K562 (cell line): Measurements from ENCODE around the gene PLTP. TPM values are rescaled to one million over a fixed set of nuclear protein-coding genes. Genes with fewer than 3 reads are reported as not detected.

Source experiments
- ATAC-seq: fragments of 200-7000 bp; cut with Tn5 transposase; 3 replicates; pipeline ENCODE4 v1.9.1; 2020; ENCODE audit warnings: moderate library complexity
- BruUV-seq: library from RNA; stranded (reverse); fragments of 400-500 nt; replicated peaks from 2 replicates; lab custom pipeline; 2021; lab: Mats Ljungman, UMichigan
- CTCF ChIA-PET: fragments of 300-600 bp; formaldehyde crosslinking; extraction: SDS; loops from one replicate; lab custom pipeline; 2021; ENCODE audit warnings: low intra/inter-chr PET ratio; lab: Yijun Ruan, JAX
- POLR2A ChIA-PET: fragments of 300-600, 350-650 bp; sonication (Branson Sonifier 250); formaldehyde crosslinking; extraction: SDS; loops from one replicate; lab custom pipeline; 2021; ENCODE audit warnings: antibody characterized with exemption, inconsistent platforms; lab: Yijun Ruan, JAX
- DNase-seq, 4 experiments: peaks; one replicate each; pipeline versions ENCODE4 v3.0.0 to v3.0.0-alpha.2; 2011 to 2018; ENCODE audit warnings: low spot score in 3 of 4, mixed read lengths in 3 of 4; ENCODE audit errors: extremely low read depth in 1 of 4
- FAIRE-seq: peaks from 2 replicates; lab custom pipeline; 2011; peaks lifted over from hg19 to GRCh38; lab: Jason Lieb, UNC
- H2AFZ ChIP-seq: 2 replicates; pipeline ENCODE4 v1.6.0; 2011; ENCODE audit warnings: low read depth, low read length, control low read depth, inconsistent platforms
- H3K27ac ChIP-seq: fragments of 200-600 bp; 3 replicates; pipeline ENCODE4 v1.8.0; 2011; ENCODE audit warnings: low read depth, mild to moderate bottlenecking, control low read depth, inconsistent platforms, low read length, moderate library complexity, mixed read lengths; ENCODE audit errors: extremely low read depth
- H3K27me3 ChIP-seq, 2 experiments: fragments of 300-600 bp in 1 of 2; 2 replicates in 1 of 2; 3 replicates in 1 of 2; pipeline versions ENCODE4 v1.6.0 to v1.8.0; 2011; ENCODE audit warnings: inconsistent platforms in 2 of 2, low read length in 2 of 2, mild to moderate bottlenecking in 1 of 2, mixed read lengths in 1 of 2, moderate library complexity in 1 of 2; ENCODE audit not compliant: control insufficient read depth in 2 of 2, insufficient read depth in 2 of 2
- H3K36me3 ChIP-seq: fragments of 300-600 bp; 3 replicates; pipeline ENCODE4 v1.8.0; 2011; ENCODE audit warnings: mild to moderate bottlenecking, low read length, inconsistent platforms; ENCODE audit not compliant: control insufficient read depth, insufficient read depth
- H3K4me1 ChIP-seq, 2 experiments: fragments of 200-600 bp in 1 of 2; replicated peaks in 1 of 2; 2 replicates in 1 of 2; 3 replicates in 1 of 2; pipeline versions ENCODE4 v1.5.1 to v1.8.0; 2011; ENCODE audit warnings: inconsistent platforms in 2 of 2, low read length in 2 of 2, mild to moderate bottlenecking in 1 of 2, mixed read lengths in 1 of 2, moderate library complexity in 1 of 2; ENCODE audit not compliant: control insufficient read depth in 2 of 2, insufficient read depth in 2 of 2
- H3K4me2 ChIP-seq: 2 replicates; pipeline ENCODE4 v1.6.1; 2011; ENCODE audit warnings: low read length, control low read depth, inconsistent platforms, mixed read lengths; ENCODE audit not compliant: insufficient read depth
- H3K4me3 ChIP-seq: fragments of 200-600 bp; sonication (generic), shearing (Covaris generic); 2 replicates; pipeline ENCODE4 v1.5.1; 2016; ENCODE audit warnings: control low read depth, inconsistent platforms
- H3K79me2 ChIP-seq: fragments of 200-600 bp; 3 replicates; pipeline ENCODE4 v1.8.0; 2011; ENCODE audit warnings: low read length, inconsistent platforms; ENCODE audit not compliant: control insufficient read depth, insufficient read depth
- H3K9ac ChIP-seq, 2 experiments: 2 replicates each; pipeline versions ENCODE4 v1.6.0 to v1.6.1; 2011; ENCODE audit warnings: low read depth in 2 of 2, low read length in 2 of 2, control low read depth in 1 of 2, inconsistent platforms in 1 of 2, mild to moderate bottlenecking in 1 of 2, mixed read lengths in 1 of 2; ENCODE audit not compliant: insufficient read depth in 1 of 2
- H3K9me1 ChIP-seq: one replicate; pipeline ENCODE4 v1.6.0; 2011; ENCODE audit warnings: inconsistent platforms, mild to moderate bottlenecking, low read length, moderate library complexity; ENCODE audit not compliant: control insufficient read depth, insufficient read depth
- H3K9me3 ChIP-seq: replicated peaks from 2 replicates; pipeline ENCODE4 v1.5.1; 2011; ENCODE audit warnings: low read depth, low read length, inconsistent platforms; ENCODE audit not compliant: control insufficient read depth, insufficient read depth
- H4K20me1 ChIP-seq: replicated peaks from 2 replicates; pipeline ENCODE4 v1.6.1; 2011; ENCODE audit warnings: low read length, inconsistent platforms, mixed read lengths; ENCODE audit not compliant: control insufficient read depth, insufficient read depth
- BCOR ChIP-seq: fragments of 450-650 bp; IDR thresholded peaks from 2 replicates; pipeline ENCODE4 v1.6.1; 2016
- CAMTA2 ChIP-seq: fragments of 250-450 bp; sonication (Bioruptor Pico); conservative IDR thresholded peaks from 2 replicates; pipeline ENCODE4 v1.5.1; 2022
- CBFA2T2 ChIP-seq: fragments of 450-650 bp; conservative IDR thresholded peaks from 2 replicates; pipeline ENCODE4 v1.6.1; 2017; ENCODE audit warnings: mild to moderate bottlenecking
- CBX2 ChIP-seq: fragments of 200-600 bp; sonication (generic); IDR thresholded peaks from one replicate; pipeline ENCODE4 v1.6.1; 2012; ENCODE audit warnings: mild to moderate bottlenecking, low read length, inconsistent platforms; ENCODE audit not compliant: insufficient read depth, poor library complexity, severe bottlenecking
- CEBPG ChIP-seq, 3 experiments: fragments of 200-800 bp in 1 of 3; sonication (Bioruptor generic) in 1 of 3; sonication (generic) in 1 of 3; formaldehyde crosslinking in 1 of 3; IDR thresholded peaks in 2 of 3; conservative IDR thresholded peaks in 1 of 3; 2 replicates each; pipeline versions ENCODE4 v1.6.1 to v1.8.0; 2016 to 2022; ENCODE audit warnings: missing compliant biosample characterization in 2 of 3, missing genetic modification characterization in 2 of 3, mild to moderate bottlenecking in 1 of 3, missing genetic modification reagents in 1 of 3
- CGGBP1 ChIP-seq: fragments of 250-450 bp; sonication (Bioruptor Pico); IDR thresholded peaks from 2 replicates; pipeline ENCODE4 v1.9.0; 2021; ENCODE audit warnings: mild to moderate bottlenecking
- GATAD2B ChIP-seq: fragments of 450-650 bp; IDR thresholded peaks from 2 replicates; pipeline ENCODE4 v1.6.1; 2017; ENCODE audit warnings: mild to moderate bottlenecking, borderline replicate concordance
- RBM17 ChIP-seq: fragments of 200-400 bp; formaldehyde crosslinking; IDR thresholded peaks from 2 replicates; pipeline ENCODE4 v1.6.1; 2017; ENCODE audit warnings: low read depth, mild to moderate bottlenecking, low read length, borderline replicate concordance
- RERE ChIP-seq: sonication (generic); formaldehyde crosslinking; IDR thresholded peaks from 2 replicates; pipeline ENCODE4 v1.8.0; 2023; ENCODE audit warnings: missing genetic modification reagents, mild to moderate bottlenecking, borderline replicate concordance
- STAG1 ChIP-seq: sonication (generic); formaldehyde crosslinking; IDR thresholded peaks from 2 replicates; pipeline ENCODE4 v1.5.0; 2020; ENCODE audit warnings: missing genetic modification reagents, borderline replicate concordance
- THRAP3 ChIP-seq: fragments of 450-650 bp; IDR thresholded peaks from 2 replicates; pipeline ENCODE4 v1.6.1; 2016; ENCODE audit warnings: mild to moderate bottlenecking, inconsistent platforms, borderline replicate concordance
- ZNF24 ChIP-seq: fragments of 450-650 bp; IDR thresholded peaks from 2 replicates; pipeline ENCODE4 v1.6.1; 2016
- ZNF583 ChIP-seq: fragments of 250-450 bp; sonication (Bioruptor Pico); IDR thresholded peaks from 2 replicates; pipeline ENCODE4 v1.4.0; 2020
- ZNF592 ChIP-seq: fragments of 450-650 bp; IDR thresholded peaks from 2 replicates; pipeline ENCODE4 v1.6.1; 2017; ENCODE audit warnings: antibody characterized with exemption, mild to moderate bottlenecking
- WGBS: fragments of 100-300 bp; shearing (Covaris generic); methylation state at CpG from one replicate; pipeline ENCODE4 v1.1.6; 2016; ENCODE audit warnings: low coverage, mixed read lengths; ENCODE audit not compliant: insufficient coverage; ENCODE audit errors: missing lambda C conversion rate; 5-methylcytosine and 5-hydroxymethylcytosine counted together
- in situ Hi-C: fragments of 300-500 bp; cut with MboI; formaldehyde crosslinking; loops from 4 replicates; pipeline ENCODE4 v1.15.0; 2018; ENCODE audit warnings: inconsistent platforms, mixed read lengths
- intact Hi-C: fragments of 100-400 bp; cut with micrococcal nuclease; formaldehyde crosslinking; loops from 2 replicates; pipeline ENCODE4 v1.14.2; 2022
- polyA plus RNA-seq, 8 experiments: library from polyadenylated mRNA; depleted of rRNA in 4 of 8; stranded (reverse) in 5 of 8; unstranded in 3 of 8; fragments of >200 nt; fragmentation: Nextera tagmentation in 2 of 8; fragmentation: Illumina TruSeq in 1 of 8; extraction: Ambion mirVana in 2 of 8; extraction: Trizol in 1 of 8; gene quantifications; 2 replicates each; pipeline versions ENCODE4 v1.2.1 to v1.2.3, GENCODE V29; 2011 to 2014; ENCODE audit warnings: inconsistent platforms in 1 of 8, missing spikeins in 1 of 8
- total RNA-seq, 7 experiments: library from RNA; depleted of rRNA in 6 of 7; stranded (reverse); fragments of >200 nt in 6 of 7; fragmentation: Illumina TruSeq in 2 of 7; extraction: Trizol in 2 of 7; gene quantifications; 2 replicates each; pipeline versions ENCODE4 v1.2.1 to v1.2.3, GENCODE V29; 2011 to 2021; ENCODE audit warnings: low replicate concordance in 1 of 7

PLTP gene
- total and polyA plus RNA-seq, 9 of the 15 experiments (the other 6 are each of a cell fraction or from before 2014, with no cell fraction given) = 2.8 to 29.3 (median 17.6) TPM

GRCh38 chr20:45853484-45853883 is 58.5 kb downstream of the PLTP start:
- Histone ChIP-seq H3K9ac (no peak overlapping the region), H3K4me1 (peaks cover 24 to 31% of the 10 kb centered on the region in 2 experiments), H4K20me1 (no peaks in the 10 kb centered on the region), H3K4me3 (no peak overlapping the region), H3K79me2 (peaks cover 22% of the 10 kb centered on the region), H3K27me3 (no peaks in the 10 kb centered on the region), H3K4me2 (no peak overlapping the region), H3K27ac (no peak overlapping the region), H3K9me3 (peaks cover 5% of the 10 kb centered on the region), H3K9me1 (no peaks in the 10 kb centered on the region), H2AFZ (no peak overlapping the region), H3K36me3 (peaks cover 10% of the 10 kb centered on the region; the same call in 2 of the 3 replicates)
- intact Hi-C loops (no loop called here), in situ Hi-C loops (no loop called here)
- FAIRE-seq (no peak), DNase-seq (no peak), ATAC-seq (no peak)
- WGBS = 89% methylated on average over 2 of the region's 2 CpGs
- no TSS peak for BruUV-seq
- ChIA-PET POLR2A (interaction anchor here (1.5 kb wide), 1 partner anchor 29 kb away, joined by 6 read pairs; no protein-coding TSS in a partner anchor), CTCF (no interaction called here)
- TF ChIP-seq CBX2 (no peak), CGGBP1 (CRISPR knock-in tag) (no peak), RERE (CRISPR knock-in tag) (no peak), RBM17 (no peak), BCOR (no peak), ZNF592 (no peak), CAMTA2 (CRISPR knock-in tag) (no peak), STAG1 (no peak), CBFA2T2 (no peak), ZNF583 (CRISPR knock-in tag) (no peak), THRAP3 (no peak), GATAD2B (no peak), ZNF24 (no peak), CEBPG (CRISPR knock-in tag; IDR thresholded peaks at IDR 0.05) (no peak), CEBPG (tag; conservative IDR thresholded peaks at IDR 0.05 in 1 of 2, IDR thresholded peaks at IDR 0.05 in 1 of 2) (no peak)
